HepG2 (cell line): ENCODE data around the gene CCDC158. TPM values are rescaled to one million over a fixed set of nuclear protein-coding genes. Genes with fewer than 3 reads are reported as not detected.
A peak's percentile ranks its signal among the peaks of the same experiment; 100 is the strongest.

ENCODE experiments used
- POGZ ChIP-seq: sonication (generic); formaldehyde crosslinking; IDR thresholded peaks from 2 replicates; pipeline ENCODE4 v1.4.0; 2020; ENCODE audit warnings: mild to moderate bottlenecking, missing genetic modification reagents
- RXRA ChIP-seq: sonication (generic); formaldehyde crosslinking; IDR thresholded peaks from 2 replicates; pipeline ENCODE4 v1.5.1; 2020; ENCODE audit warnings: missing genetic modification reagents
- THYN1 ChIP-seq: sonication (generic); formaldehyde crosslinking; IDR thresholded peaks from 2 replicates; pipeline ENCODE4 v1.8.1; 2023; ENCODE audit warnings: low read depth, mild to moderate bottlenecking, moderate library complexity, missing genetic modification reagents, borderline replicate concordance
- YEATS4 ChIP-seq: sonication (generic); formaldehyde crosslinking; IDR thresholded peaks from 2 replicates; pipeline ENCODE4 v1.4.0; 2020; ENCODE audit warnings: missing genetic modification reagents, borderline replicate concordance
- ZBTB7A ChIP-seq: sonication (generic); formaldehyde crosslinking; IDR thresholded peaks from 2 replicates; pipeline ENCODE4 v1.8.0; 2022; ENCODE audit warnings: mild to moderate bottlenecking, missing genetic modification reagents
- ZFP82 ChIP-seq: sonication (generic); formaldehyde crosslinking; IDR thresholded peaks from 2 replicates; pipeline ENCODE4 v1.5.1; 2020; ENCODE audit warnings: mild to moderate bottlenecking, missing genetic modification reagents, borderline replicate concordance
- ZNF614 ChIP-seq: IDR thresholded peaks from 2 replicates; pipeline ENCODE4 v1.6.1; 2018; ENCODE audit warnings: missing biosample characterization, missing genetic modification reagents, inconsistent platforms, borderline replicate concordance
- ZNF768 ChIP-seq: sonication (generic); formaldehyde crosslinking; IDR thresholded peaks from 2 replicates; pipeline ENCODE4 v1.4.0; 2020; ENCODE audit warnings: missing genetic modification reagents
- polyA plus RNA-seq, 8 experiments: library from polyadenylated mRNA; depleted of rRNA in 3 of 8; stranded (reverse) in 7 of 8; unstranded in 1 of 8; fragments of >200 nt; fragmentation: Illumina TruSeq in 4 of 8; extraction: Trizol in 4 of 8; gene quantifications; 2 replicates each; pipeline versions ENCODE4 v1.2.1 to v1.2.3, GENCODE V29; 2011 to 2016; ENCODE audit warnings: low read depth in 4 of 8, missing spikeins in 1 of 8, mixed read lengths in 1 of 8; ENCODE audit not compliant: insufficient read depth in 1 of 8
- total RNA-seq, 5 experiments: library from RNA; depleted of rRNA; stranded (reverse); fragments of >200 nt; fragmentation: Illumina TruSeq; extraction: Trizol; gene quantifications; 2 replicates each; pipeline ENCODE4 v1.2.3, GENCODE V29; 2016; ENCODE audit warnings: low read depth in 1 of 5
- TF ChIP-seq, protein P1 (sequence below): sonication (generic); formaldehyde crosslinking; IDR thresholded peaks from 2 replicates; pipeline ENCODE4 v1.8.1; 2022; ENCODE audit warnings: low read depth, mild to moderate bottlenecking, missing genetic modification reagents
- TF ChIP-seq, protein P2 (sequence below), 2 experiments: IDR thresholded peaks; 2 replicates each; pipeline ENCODE4 v1.6.1; 2011 to 2012; ENCODE audit warnings: low read length in 2 of 2, borderline replicate concordance in 1 of 2, low read depth in 1 of 2, mild to moderate bottlenecking in 1 of 2, moderate library complexity in 1 of 2
- TF ChIP-seq, protein P3 (sequence below): sonication (generic); formaldehyde crosslinking; IDR thresholded peaks from 2 replicates; pipeline ENCODE4 v1.4.0; 2020; ENCODE audit warnings: missing genetic modification reagents
- TF ChIP-seq, protein P4 (sequence below): sonication (generic); formaldehyde crosslinking; IDR thresholded peaks from 2 replicates; pipeline ENCODE4 v1.8.1; 2023; ENCODE audit warnings: missing genetic modification reagents, mild to moderate bottlenecking, borderline replicate concordance
- TF ChIP-seq, protein P5 (sequence below): sonication (generic); formaldehyde crosslinking; IDR thresholded peaks from 2 replicates; pipeline ENCODE4 v1.8.1; 2022; ENCODE audit warnings: mild to moderate bottlenecking, missing genetic modification reagents
- TF ChIP-seq, protein P6 (sequence below): sonication (generic); formaldehyde crosslinking; IDR thresholded peaks from 2 replicates; pipeline ENCODE4 v1.4.0; 2020; ENCODE audit warnings: missing genetic modification reagents

CCDC158 gene
- total and polyA plus RNA-seq, 2 of the 13 experiments (the other 11 are each of a cell fraction or from before 2014, with no cell fraction given): not detected

DNA sequence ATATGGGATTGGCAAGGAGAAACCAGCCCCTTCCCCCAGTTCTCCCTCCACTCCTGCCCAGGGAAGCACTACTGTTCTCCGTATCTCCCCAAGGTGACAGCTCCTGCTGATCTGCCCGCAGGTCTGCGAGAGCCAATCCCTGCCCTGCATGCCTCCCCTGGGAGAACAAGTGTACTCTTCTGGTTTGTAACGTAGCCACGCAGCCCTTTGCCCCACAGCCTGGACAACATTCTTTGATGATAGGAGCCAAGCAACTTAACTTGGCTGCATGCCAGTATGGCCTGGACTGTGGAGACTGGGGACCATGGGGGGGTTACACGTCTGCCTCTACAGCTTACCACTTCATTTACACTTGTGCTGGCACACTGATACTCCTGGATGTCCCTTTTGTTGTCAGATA, 112.4 kb downstream of the CCDC158 start (continued):
- TF ChIP-seq ZFP82 (CRISPR knock-in tag) (no peak), THYN1 (no peak), POGZ (CRISPR knock-in tag) (peak; percentile 72; the same call in 1 of the 2 replicates), ZNF614 (CRISPR knock-in tag) (0 out of 2 replicates have a peak, but pooled peaks have one; percentile 28), YEATS4 (CRISPR knock-in tag) (no peak), ZBTB7A (no peak), ZNF768 (CRISPR knock-in tag) (no peak), RXRA (peak; percentile 57; the same call in 1 of the 2 replicates)
- TF ChIP-seq, protein P1, sequence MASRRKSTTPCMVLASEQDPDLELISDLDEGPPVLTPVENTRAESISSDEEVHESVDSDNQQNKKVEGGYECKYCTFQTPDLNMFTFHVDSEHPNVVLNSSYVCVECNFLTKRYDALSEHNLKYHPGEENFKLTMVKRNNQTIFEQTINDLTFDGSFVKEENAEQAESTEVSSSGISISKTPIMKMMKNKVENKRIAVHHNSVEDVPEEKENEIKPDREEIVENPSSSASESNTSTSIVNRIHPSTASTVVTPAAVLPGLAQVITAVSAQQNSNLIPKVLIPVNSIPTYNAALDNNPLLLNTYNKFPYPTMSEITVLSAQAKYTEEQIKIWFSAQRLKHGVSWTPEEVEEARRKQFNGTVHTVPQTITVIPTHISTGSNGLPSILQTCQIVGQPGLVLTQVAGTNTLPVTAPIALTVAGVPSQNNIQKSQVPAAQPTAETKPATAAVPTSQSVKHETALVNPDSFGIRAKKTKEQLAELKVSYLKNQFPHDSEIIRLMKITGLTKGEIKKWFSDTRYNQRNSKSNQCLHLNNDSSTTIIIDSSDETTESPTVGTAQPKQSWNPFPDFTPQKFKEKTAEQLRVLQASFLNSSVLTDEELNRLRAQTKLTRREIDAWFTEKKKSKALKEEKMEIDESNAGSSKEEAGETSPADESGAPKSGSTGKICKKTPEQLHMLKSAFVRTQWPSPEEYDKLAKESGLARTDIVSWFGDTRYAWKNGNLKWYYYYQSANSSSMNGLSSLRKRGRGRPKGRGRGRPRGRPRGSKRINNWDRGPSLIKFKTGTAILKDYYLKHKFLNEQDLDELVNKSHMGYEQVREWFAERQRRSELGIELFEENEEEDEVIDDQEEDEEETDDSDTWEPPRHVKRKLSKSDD: no peak
- TF ChIP-seq, protein P2, sequence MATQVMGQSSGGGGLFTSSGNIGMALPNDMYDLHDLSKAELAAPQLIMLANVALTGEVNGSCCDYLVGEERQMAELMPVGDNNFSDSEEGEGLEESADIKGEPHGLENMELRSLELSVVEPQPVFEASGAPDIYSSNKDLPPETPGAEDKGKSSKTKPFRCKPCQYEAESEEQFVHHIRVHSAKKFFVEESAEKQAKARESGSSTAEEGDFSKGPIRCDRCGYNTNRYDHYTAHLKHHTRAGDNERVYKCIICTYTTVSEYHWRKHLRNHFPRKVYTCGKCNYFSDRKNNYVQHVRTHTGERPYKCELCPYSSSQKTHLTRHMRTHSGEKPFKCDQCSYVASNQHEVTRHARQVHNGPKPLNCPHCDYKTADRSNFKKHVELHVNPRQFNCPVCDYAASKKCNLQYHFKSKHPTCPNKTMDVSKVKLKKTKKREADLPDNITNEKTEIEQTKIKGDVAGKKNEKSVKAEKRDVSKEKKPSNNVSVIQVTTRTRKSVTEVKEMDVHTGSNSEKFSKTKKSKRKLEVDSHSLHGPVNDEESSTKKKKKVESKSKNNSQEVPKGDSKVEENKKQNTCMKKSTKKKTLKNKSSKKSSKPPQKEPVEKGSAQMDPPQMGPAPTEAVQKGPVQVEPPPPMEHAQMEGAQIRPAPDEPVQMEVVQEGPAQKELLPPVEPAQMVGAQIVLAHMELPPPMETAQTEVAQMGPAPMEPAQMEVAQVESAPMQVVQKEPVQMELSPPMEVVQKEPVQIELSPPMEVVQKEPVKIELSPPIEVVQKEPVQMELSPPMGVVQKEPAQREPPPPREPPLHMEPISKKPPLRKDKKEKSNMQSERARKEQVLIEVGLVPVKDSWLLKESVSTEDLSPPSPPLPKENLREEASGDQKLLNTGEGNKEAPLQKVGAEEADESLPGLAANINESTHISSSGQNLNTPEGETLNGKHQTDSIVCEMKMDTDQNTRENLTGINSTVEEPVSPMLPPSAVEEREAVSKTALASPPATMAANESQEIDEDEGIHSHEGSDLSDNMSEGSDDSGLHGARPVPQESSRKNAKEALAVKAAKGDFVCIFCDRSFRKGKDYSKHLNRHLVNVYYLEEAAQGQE (IDR thresholded peaks at IDR 0.05; ENCODE audit: borderline replicate concordance in 1 of 2, low read depth in 1 of 2, low read length in 2 of 2): no peak; a peak in 1 of 4 replicates
- TF ChIP-seq, protein P3, sequence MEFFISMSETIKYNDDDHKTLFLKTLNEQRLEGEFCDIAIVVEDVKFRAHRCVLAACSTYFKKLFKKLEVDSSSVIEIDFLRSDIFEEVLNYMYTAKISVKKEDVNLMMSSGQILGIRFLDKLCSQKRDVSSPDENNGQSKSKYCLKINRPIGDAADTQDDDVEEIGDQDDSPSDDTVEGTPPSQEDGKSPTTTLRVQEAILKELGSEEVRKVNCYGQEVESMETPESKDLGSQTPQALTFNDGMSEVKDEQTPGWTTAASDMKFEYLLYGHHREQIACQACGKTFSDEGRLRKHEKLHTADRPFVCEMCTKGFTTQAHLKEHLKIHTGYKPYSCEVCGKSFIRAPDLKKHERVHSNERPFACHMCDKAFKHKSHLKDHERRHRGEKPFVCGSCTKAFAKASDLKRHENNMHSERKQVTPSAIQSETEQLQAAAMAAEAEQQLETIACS (CRISPR knock-in tag): no peak
- TF ChIP-seq, protein P4, sequence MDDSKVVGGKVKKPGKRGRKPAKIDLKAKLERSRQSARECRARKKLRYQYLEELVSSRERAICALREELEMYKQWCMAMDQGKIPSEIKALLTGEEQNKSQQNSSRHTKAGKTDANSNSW (CRISPR knock-in tag): no peak
- TF ChIP-seq, protein P5, sequence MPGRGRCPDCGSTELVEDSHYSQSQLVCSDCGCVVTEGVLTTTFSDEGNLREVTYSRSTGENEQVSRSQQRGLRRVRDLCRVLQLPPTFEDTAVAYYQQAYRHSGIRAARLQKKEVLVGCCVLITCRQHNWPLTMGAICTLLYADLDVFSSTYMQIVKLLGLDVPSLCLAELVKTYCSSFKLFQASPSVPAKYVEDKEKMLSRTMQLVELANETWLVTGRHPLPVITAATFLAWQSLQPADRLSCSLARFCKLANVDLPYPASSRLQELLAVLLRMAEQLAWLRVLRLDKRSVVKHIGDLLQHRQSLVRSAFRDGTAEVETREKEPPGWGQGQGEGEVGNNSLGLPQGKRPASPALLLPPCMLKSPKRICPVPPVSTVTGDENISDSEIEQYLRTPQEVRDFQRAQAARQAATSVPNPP (CRISPR knock-in tag): no peak
- TF ChIP-seq, protein P6, sequence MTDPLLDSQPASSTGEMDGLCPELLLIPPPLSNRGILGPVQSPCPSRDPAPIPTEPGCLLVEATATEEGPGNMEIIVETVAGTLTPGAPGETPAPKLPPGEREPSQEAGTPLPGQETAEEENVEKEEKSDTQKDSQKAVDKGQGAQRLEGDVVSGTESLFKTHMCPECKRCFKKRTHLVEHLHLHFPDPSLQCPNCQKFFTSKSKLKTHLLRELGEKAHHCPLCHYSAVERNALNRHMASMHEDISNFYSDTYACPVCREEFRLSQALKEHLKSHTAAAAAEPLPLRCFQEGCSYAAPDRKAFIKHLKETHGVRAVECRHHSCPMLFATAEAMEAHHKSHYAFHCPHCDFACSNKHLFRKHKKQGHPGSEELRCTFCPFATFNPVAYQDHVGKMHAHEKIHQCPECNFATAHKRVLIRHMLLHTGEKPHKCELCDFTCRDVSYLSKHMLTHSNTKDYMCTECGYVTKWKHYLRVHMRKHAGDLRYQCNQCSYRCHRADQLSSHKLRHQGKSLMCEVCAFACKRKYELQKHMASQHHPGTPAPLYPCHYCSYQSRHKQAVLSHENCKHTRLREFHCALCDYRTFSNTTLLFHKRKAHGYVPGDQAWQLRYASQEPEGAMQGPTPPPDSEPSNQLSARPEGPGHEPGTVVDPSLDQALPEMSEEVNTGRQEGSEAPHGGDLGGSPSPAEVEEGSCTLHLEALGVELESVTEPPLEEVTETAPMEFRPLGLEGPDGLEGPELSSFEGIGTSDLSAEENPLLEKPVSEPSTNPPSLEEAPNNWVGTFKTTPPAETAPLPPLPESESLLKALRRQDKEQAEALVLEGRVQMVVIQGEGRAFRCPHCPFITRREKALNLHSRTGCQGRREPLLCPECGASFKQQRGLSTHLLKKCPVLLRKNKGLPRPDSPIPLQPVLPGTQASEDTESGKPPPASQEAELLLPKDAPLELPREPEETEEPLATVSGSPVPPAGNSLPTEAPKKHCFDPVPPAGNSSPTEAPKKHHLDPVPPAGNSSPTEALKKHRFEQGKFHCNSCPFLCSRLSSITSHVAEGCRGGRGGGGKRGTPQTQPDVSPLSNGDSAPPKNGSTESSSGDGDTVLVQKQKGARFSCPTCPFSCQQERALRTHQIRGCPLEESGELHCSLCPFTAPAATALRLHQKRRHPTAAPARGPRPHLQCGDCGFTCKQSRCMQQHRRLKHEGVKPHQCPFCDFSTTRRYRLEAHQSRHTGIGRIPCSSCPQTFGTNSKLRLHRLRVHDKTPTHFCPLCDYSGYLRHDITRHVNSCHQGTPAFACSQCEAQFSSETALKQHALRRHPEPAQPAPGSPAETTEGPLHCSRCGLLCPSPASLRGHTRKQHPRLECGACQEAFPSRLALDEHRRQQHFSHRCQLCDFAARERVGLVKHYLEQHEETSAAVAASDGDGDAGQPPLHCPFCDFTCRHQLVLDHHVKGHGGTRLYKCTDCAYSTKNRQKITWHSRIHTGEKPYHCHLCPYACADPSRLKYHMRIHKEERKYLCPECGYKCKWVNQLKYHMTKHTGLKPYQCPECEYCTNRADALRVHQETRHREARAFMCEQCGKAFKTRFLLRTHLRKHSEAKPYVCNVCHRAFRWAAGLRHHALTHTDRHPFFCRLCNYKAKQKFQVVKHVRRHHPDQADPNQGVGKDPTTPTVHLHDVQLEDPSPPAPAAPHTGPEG: no peak
